Pancreas (tissue), 10 donors: ENCODE measurements around the gene ORM2. TPM values are rescaled to one million over a fixed set of nuclear protein-coding genes. Genes with fewer than 3 reads are reported as not detected.
A peak's percentile ranks its signal among the peaks of the same experiment; 100 is the strongest.

Experiments
- ATAC-seq, 4 donors: fragments of 200-7000 bp; cut with Tn5 transposase; one replicate each; pipeline versions ENCODE4 v1.8.0 to v1.9.1; 2020; ENCODE audit warnings: mild to moderate bottlenecking in 4 of 4, moderate library complexity in 4 of 4
- DNase-seq, 6 donors: peaks; one replicate each; pipeline ENCODE4 v3.0.0-alpha.2; 2020
- FAIRE-seq: peaks from 2 replicates; lab custom pipeline; 2012; peaks lifted over from hg19 to GRCh38; lab: Jason Lieb, UNC
- H3K27ac ChIP-seq, 4 donors: fragments of 200-600 bp; sonication (generic); 1 replicate in 3 of 4; 2 replicates in 1 of 4; pipeline versions ENCODE4 v1.5.0 to v1.8.0; 2020
- H3K27me3 ChIP-seq, 4 donors: fragments of 200-600 bp; one replicate each; pipeline ENCODE4 v1.8.0; 2021
- H3K36me3 ChIP-seq, 3 donors: fragments of 200-600 bp; sonication (generic) in 1 of 3; one replicate each; pipeline versions ENCODE4 v1.5.0 to v1.8.0; 2020 to 2021
- H3K4me1 ChIP-seq, 3 donors: fragments of 200-600 bp; one replicate each; pipeline ENCODE4 v1.8.0; 2021
- H3K4me3 ChIP-seq, 4 donors: fragments of 200-600 bp; sonication (generic) in 2 of 4; one replicate each; pipeline versions ENCODE4 v1.5.0 to v1.8.0; 2020 to 2021
- H3K9me3 ChIP-seq, 4 donors: fragments of 200-600 bp; one replicate each; pipeline ENCODE4 v1.8.0; 2021
- CTCF ChIP-seq, 4 donors: fragments of 200-600 bp; sonication (generic) in 3 of 4; IDR thresholded peaks; one replicate each; pipeline versions ENCODE4 v1.5.0 to v1.8.0; 2021; ENCODE audit warnings: antibody characterized with exemption in 4 of 4
- WGBS, 2 donors: extraction: QIAGEN DNeasy Blood & Tissue Kit; methylation state at CpG; one replicate each; pipeline ENCODE4 v1.1.7; 2013; 5-methylcytosine and 5-hydroxymethylcytosine counted together
- intact Hi-C, 3 donors: fragments of 100-400 bp; cut with DNase I; formaldehyde crosslinking; loops; one replicate each; pipeline versions ENCODE4 v1.11.1 to v1.14.2; 2022
- polyA plus RNA-seq, 2 donors: library from polyadenylated mRNA; stranded (reverse); fragments of 200-250 nt; gene quantifications; one replicate each; pipeline ENCODE4 v1.2.3, GENCODE V29; 2013
- total RNA-seq, 6 donors: library from RNA; stranded (reverse); fragmentation: NEBNext Ultra II Directional in 4 of 6; extraction: Animal tissue kit (Norgen Biotek cat#: 25700) in 4 of 6; gene quantifications; one replicate each; pipeline versions ENCODE4 v1.2.1 to v1.2.4, GENCODE V29; 2021 to 2023
- donor health status: healthy with polysubstance abuse.
- donor health status: DM: no; HTN: no; CAD: no; lungs with moderate emphysema.
- donor health status: DM: no; HTN: no; CAD: no.
- donor health status: control.
- donor health status: control.
- donor health status: Bipolar disorder and iron deficiency.
- donor health status: DM: yes; HTN: yes; CAD: no.
- donor health status: DM: no; HTN: no; CAD: no.
- donor health status: DM: no; HTN: no; CAD: no.
- donor health status: DM: yes; HTN: yes; CAD: no.

The ORM2 gene
- total and polyA plus RNA-seq, 8 donors: 0.12 to 3.1 (median 0.50) TPM; not detected in 4

DNA sequence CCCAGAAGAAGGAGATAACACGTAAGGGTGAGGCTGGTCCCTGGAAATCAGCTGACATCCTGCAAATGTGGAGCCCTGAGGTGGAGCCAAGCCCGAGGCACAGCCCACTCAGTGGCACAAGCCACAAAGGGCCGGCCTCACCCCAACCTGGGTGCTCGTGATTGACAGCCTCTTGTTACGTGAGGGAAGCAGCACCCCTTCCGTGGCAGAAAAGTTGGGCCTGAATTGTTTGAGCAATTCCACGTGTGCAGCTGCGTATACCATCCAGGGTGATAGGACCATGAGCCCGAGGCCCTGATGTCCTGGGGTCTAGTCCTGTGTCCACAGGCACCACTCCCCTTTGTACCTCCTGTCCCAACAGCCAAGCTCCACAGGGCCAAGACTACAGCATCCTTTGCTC lies 4.8 kb downstream of the ORM2 start:
- FAIRE-seq (no peak), DNase-seq (no peak), ATAC-seq (no peak)
- intact Hi-C loops: no loop called here
- TF ChIP-seq CTCF (IDR thresholded peaks at IDR 0.05): no peak
- H3K9me3 ChIP-seq: no peaks in the 10 kb centered on the region
- H3K27ac ChIP-seq: no peak overlapping the region
- no peaks in the 10 kb centered on the region for H3K4me1 ChIP-seq
- H3K27me3 ChIP-seq: no peaks in the 10 kb centered on the region
- H3K36me3 ChIP-seq: no peaks in the 10 kb centered on the region
- whole genome bisulfite sequencing, 2 donors: 91 to 93% methylated on average over 8 to 9 of the region's 9 CpGs
- no peak overlapping the region for H3K4me3 ChIP-seq

GRCh38 chr9:114335745-114336144 lies 6.1 kb downstream of the ORM2 start:
- Histone ChIP-seq H3K9me3 (no peaks in the 10 kb centered on the region), H3K27ac (no peak overlapping the region), H3K4me3 (no peak overlapping the region), H3K4me1 (no peaks in the 10 kb centered on the region), H3K36me3 (no peaks in the 10 kb centered on the region), H3K27me3 (no peaks in the 10 kb centered on the region)
- intact Hi-C loops: no loop called here
- ATAC-seq (no peak), DNase-seq (no peak), FAIRE-seq (no peak)
- no peak for TF ChIP-seq CTCF (IDR thresholded peaks at IDR 0.05)
- WGBS, 2 donors: 71 to 75% methylated on average over 2 of the region's 2 CpGs

DNA sequence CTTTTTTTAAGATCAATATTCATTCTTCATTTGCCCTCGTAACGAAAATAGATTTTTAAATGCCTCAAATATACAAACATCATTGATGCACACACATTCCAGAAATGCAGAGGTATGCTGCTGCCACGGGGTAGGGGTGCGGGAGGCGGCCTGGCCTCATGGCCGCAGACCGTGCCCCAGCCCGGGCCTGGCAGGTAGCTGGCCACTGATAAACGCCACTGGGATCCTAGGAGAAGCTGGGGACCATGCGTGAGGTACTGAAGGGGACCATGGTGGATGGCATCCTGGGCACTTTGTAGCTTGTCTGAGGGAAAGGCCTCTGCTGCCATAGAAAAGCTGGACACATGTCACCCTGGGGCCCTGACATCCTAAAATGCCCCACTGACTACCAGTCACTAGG lies 6.5 kb downstream of the ORM2 start:
- peaks cover 0 to 2% (median 0%) of the 10 kb centered on the region in 3 donors for H3K36me3 ChIP-seq
- H3K27ac ChIP-seq: no peak overlapping the region
- H3K27me3 ChIP-seq: no peaks in the 10 kb centered on the region
- ATAC-seq: no peak
- H3K9me3 ChIP-seq: no peaks in the 10 kb centered on the region
- no peaks in the 10 kb centered on the region for H3K4me1 ChIP-seq
- no peak overlapping the region for H3K4me3 ChIP-seq
- 71 to 78% methylated on average over 10 of the region's 10 CpGs for WGBS, 2 donors
- intact Hi-C loops: no loop called here
- DNase-seq: no peak
- TF ChIP-seq CTCF (IDR thresholded peaks at IDR 0.05): no peak
- no peak for FAIRE-seq

DNA sequence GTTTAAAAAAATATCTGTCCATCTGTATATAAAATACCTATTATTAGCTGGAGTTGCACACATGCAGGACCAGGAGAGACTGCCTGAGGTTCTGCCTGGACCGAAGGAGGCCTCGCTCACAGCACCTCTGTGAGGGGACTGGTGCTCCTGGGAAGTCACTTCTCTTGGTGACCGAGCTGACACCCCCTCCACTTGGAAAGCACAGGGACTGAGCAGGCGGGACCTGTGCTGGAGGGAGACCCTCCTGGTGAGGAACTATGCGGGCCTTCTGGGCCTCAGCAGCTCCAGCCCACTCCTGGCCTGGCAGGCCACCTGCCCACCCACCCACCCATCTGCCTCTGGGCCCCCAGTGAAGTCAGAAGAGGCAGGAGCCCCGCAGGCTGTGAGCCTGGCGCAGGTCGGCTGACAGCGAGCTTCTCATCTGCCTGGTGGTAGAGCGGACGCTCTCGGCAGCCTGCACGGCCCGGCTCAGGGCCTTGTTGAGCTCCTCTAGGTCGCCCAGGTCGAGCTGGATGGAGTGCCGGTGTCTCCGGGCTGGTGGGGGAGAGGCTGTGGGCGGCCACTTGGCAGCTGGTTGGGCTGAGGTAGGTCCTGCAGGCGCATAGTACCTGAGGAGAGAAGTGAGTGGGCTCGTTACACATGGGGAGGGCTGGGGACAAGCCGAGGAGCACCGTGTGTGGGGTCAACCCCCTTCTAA lies 7.2 kb downstream of the ORM2 start:
- Histone ChIP-seq H3K36me3 (peaks cover 0 to 4% (median 0%) of the 10 kb centered on the region in 3 donors), H3K4me1 (no peaks in the 10 kb centered on the region), H3K27ac (no peak overlapping the region), H3K27me3 (no peaks in the 10 kb centered on the region), H3K9me3 (no peaks in the 10 kb centered on the region), H3K4me3 (no peak overlapping the region)
- no peak for FAIRE-seq
- ATAC-seq: no peak
- DNase-seq: peak in 1 of 6 donors; percentile 54
- no peak for TF ChIP-seq CTCF (IDR thresholded peaks at IDR 0.05)
- intact Hi-C loops: no loop called here
- 92 to 96% methylated on average over 18 to 23 of the region's 23 CpGs for WGBS, 2 donors

DNA sequence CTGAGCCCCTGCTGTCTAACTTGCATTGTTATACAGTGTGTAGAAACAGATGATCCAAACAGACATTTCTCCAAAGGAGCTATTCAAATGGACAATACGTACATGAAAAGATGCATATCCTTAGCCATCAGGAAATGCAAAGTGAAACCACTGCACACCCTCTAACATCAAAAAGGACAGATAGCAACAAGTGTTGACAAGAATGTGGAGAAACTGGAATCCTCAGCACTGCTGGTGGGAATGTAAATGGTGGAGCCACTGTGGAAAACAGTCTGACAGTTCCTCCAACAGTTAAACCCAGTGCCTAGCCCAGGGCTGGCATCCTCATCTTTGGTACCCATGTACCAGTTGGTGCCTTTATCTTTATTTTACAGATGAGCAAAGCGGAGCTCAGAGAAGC lies 8.5 kb downstream of the ORM2 start:
- WGBS, 2 donors: 91 to 97% methylated on average over 2 of the region's 2 CpGs
- H3K9me3 ChIP-seq: no peaks in the 10 kb centered on the region
- H3K27me3 ChIP-seq: no peaks in the 10 kb centered on the region
- ATAC-seq (no peak), DNase-seq (no peak), FAIRE-seq (no peak)
- H3K4me3 ChIP-seq: no peak overlapping the region
- no peak for TF ChIP-seq CTCF (IDR thresholded peaks at IDR 0.05)
- intact Hi-C loops: no loop called here
- no peaks in the 10 kb centered on the region for H3K4me1 ChIP-seq
- no peak overlapping the region for H3K27ac ChIP-seq
- peaks cover 0 to 4% (median 0%) of the 10 kb centered on the region in 3 donors for H3K36me3 ChIP-seq
